ENCODE data around the gene SIK3.
"Not testable (repeated sequence)": the region's sequence is repeated elsewhere in the genome, so short reads cannot be mapped to it uniquely, and the experiment has no call there.

SIK3 gene

DNA sequence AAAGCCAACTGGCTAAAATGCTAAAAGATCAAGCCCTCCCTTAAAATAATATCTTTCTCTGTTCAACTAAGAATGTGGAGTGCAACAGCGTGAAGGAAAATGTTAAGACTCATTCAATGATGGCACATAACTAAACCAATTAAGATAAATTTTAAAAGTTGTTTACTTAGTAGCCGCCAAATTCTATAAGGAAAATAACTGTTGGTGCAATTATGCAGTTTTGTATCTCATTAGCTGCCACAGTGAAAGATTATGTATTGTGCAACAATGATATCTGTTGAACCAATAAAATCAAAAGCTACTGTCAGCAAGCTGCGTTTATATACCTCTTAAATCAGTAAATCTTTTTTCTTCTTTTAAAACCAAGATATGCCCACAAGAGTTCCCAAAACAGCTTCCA, 55.5 kb downstream of the SIK3 start:
- no peak for FAIRE-seq

- no peak for FAIRE-seq
Observed at GRCh38 chr11:117039900-117040299, 58.3 kb downstream of the SIK3 start.

DNA sequence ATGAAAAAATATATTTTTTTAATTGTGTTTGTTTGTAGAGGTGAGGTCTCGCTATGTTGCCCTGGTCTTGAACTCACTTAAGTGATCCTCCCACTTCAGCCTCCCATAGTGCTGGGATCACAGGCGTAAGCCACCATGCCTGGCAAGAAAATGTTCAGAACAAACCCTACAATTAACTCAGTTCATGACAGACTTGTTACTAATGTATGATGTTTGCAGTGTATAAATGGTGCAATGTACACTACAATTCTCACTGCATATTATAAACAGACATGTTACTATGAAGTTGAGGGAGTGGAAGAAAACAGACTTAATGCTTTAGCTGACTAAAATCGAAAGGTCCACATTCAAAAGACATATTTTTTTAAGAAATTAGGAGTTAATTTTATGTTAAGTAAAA, 59.0 kb downstream of the SIK3 start:
- FAIRE-seq = no peak

DNA sequence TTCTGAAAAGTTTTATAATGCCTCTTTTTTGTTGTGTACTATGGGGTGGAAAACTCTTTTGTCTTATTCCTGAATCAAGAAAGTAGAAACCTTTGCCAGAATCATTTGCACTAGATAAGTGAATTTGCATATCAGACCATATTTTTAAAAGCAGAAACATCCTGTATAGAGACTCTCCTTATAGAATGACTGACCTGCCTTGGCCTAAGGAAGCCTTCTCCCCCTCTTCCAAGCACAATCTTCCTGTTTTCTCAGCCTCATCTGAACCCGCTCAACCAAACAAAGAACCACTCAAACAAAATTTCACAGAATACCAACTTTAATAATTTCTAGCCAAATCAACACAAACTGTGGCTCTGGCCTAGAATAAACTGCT, 60.3 kb downstream of the SIK3 start:
- FAIRE-seq = no peak

DNA sequence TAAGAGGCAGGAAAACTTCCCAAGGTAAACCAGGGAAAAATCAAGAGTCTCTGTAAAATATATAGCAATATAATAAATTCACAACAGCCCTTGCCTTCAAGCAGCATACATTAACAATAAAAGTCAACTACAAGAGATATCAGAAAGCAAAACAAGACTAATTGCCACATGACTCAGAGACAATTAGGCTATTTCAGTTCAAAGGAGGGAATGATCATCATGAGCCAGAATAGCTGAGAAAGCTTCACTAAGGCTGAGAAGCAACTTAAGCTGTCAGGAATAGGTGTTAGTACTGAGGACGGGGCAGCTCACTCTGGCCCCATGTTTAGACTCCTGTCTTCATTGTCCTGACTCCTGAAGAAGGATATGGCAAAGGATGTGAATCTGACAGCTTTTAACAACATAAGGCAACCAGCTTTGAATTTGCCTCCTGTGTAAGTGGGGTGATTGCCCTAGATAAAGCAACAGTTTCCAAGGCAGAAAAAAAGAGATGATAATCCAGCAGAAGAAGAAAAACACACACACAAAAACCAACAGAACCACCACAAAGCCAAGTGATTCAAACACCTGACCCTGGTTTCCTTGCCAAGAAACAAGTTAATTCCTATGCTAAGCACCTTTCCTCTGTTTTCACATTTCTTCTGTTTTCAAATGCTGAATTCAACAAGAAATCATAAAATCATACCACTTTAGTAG, 60.8 kb downstream of the SIK3 start:
- FAIRE-seq = no peak

DNA sequence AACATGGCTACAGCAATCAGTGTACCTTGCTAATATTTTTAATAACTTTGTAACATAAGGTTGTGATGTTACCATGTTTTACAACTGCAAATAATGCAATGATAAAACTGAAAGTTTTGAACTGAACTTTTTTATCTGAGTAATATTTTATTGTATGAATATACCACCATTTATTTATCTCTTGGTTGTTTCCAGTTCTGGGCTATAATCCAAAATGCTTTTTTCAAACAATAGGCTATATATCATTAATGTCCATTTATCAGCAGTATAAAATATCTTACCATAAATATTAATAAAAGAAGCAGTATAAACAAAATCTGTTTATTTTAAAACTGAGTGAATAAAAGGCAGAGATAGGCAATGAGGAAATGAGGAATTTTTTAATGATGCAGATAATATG, 63.3 kb downstream of the SIK3 start:
- FAIRE-seq = peak; percentile 79

DNA sequence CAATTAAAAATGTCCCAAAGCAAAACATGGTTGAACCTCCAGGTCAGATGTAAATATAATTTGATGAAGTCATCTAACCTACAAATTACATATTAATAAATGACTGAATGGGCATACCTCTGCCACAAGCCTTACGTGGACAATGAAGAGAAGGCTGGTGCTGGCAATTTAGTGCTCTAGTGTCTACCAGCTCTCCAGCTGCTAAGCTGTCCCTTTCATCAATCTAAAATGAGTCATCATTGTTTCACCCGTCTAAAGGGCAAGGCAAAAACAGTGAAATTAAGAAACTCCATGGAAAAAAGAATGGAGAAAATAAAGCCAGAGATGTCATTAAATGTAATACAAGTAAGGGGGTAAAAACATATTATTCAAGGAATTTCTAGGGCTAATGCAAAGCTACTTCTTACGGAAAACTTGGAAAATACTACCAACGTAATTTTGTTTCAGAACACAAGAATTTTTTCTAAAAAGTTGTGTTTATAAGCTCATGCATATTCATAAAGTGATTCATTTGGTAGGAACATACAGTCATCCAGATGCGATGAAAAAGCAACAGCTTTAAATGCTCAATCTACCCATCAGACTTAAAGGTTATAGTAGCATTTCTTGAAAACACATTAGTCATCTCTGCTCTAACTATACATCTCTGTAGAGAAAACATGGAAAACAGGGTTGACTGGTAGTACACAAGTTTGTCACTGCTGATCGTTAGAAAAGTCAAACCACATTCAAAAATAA, 71.5 kb downstream of the SIK3 start:
- FAIRE-seq = no peak

- not testable (repeated sequence) for FAIRE-seq
Observed at GRCh38 chr11:117023707-117024106, 74.5 kb downstream of the SIK3 start.

- no peak for FAIRE-seq
Observed at GRCh38 chr11:117023178-117023577, 75.0 kb downstream of the SIK3 start.

DNA sequence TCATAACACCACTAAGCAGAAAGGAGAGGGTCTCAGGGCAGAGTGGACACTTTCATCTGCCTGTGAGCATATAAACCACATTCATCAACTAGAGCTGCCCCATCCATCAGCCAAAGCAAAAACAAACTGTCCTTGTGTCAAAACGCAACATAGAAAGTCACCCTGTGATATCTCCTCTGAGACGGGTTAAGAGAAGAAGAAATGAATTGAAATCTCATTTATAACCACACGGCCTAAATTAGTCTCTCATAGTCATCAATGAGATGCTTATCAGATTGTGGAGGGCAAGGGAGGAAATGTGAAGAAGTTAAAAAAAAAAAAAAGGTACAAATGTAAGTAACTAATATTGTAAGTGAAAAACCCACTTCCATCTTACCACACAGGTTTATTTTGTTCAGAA, 75.7 kb downstream of the SIK3 start:
- no peak for FAIRE-seq

- no peak for FAIRE-seq
Observed at GRCh38 chr11:117020869-117021564, 77.2 kb downstream of the SIK3 start.

DNA sequence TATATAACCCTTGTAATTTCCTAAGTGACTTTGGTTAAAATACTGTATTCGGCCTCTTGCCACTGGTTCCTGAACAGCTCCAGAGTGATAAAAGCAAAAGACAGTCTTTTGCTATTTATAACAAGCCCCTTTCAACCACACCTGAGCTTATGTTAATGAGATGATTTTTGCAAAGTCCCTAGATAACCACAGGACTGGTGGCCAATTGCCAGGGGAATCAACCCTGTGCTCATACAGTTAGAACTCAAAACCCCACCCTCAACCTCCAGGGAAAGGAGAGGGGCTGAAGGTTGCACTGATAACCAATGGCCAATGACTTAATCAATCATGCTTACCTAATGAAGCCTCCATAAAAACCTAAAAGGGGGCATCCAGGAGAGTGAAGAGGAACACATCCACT, 77.9 kb downstream of the SIK3 start:
- FAIRE-seq = no peak

- FAIRE-seq = no peak
Observed at GRCh38 chr11:117019871-117020270, 78.4 kb downstream of the SIK3 start.

DNA sequence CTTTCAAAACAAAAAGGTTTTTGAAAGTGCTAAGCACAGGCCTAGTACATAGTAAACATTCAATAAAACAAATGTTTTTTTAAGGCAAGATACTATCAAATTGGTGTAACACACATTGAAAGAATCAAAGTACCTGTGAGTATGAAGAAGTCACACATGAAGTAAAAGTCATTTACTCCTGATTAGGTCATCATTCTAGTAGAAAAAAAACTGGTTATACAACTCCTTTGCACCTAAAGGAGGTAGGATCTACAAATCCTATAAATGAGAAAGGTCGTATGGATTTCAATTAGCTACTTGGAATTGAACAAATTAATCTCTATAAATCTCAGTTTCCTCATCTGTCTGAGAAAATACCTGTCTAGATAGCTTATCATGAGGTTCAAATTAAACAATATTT, 80.8 kb downstream of the SIK3 start:
- FAIRE-seq = no peak

DNA sequence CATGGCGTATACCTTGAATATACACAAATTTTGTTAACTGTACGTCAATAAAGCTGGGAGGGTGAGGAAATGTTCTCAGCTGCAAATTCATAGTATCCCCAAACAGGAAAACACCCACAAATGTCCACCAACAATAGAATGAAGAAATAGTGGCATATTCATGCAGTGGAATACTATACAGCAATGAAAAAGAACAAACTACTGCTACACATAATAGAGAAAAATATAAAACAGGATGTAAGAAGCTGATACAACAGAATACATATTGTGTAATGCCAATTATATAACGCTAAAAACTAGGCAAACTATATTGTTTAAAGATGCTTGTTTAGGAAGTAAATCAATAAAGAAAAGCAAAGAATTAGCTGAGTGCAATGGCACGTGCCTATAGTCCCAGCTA, 81.5 kb downstream of the SIK3 start:
- FAIRE-seq = no peak

GRCh38 chr11:117016246-117016645, 82.0 kb downstream of the SIK3 start:
- no peak for FAIRE-seq

GRCh38 chr11:117011541-117011898, 86.7 kb downstream of the SIK3 start:
- no peak for FAIRE-seq

DNA sequence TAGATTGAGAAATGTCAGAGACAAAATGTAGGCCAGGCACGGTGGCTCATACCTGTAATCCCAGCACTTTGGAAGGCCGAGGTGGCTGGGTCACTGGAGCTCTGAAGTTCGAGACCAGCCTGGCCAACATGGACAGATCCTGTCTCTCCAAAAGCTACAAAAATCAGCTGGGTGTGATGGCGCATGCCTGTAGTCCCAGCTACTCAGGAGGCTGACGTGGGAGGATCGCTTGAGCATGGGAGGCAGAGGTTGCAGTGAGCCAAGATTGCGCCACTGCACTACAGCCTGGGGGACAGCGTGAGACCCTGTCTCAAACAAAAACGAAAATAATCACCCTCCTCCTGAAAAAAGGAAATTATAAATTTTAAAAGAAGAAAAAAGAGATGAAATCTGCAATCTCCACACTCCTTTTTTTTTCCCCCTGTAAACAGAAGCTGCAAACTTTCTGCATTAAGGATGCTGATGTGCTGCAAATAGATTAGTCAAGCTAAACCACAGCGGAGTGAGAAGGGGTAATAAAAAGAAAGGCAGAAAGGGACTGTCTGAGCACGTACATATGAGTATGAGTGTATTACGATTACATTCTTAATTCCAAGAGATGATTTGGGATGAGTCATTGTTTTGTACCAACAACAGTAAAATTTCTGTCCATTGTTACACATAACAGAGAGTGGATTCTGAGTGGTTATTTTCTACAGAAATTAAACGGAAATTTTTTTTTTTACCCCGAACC, 87.3 kb downstream of the SIK3 start:
- FAIRE-seq = no peak

GRCh38 chr11:117009905-117010605, 88.2 kb downstream of the SIK3 start:
- no peak for FAIRE-seq

- FAIRE-seq = no peak
Observed at GRCh38 chr11:117005758-117006157, 92.5 kb downstream of the SIK3 start.

DNA sequence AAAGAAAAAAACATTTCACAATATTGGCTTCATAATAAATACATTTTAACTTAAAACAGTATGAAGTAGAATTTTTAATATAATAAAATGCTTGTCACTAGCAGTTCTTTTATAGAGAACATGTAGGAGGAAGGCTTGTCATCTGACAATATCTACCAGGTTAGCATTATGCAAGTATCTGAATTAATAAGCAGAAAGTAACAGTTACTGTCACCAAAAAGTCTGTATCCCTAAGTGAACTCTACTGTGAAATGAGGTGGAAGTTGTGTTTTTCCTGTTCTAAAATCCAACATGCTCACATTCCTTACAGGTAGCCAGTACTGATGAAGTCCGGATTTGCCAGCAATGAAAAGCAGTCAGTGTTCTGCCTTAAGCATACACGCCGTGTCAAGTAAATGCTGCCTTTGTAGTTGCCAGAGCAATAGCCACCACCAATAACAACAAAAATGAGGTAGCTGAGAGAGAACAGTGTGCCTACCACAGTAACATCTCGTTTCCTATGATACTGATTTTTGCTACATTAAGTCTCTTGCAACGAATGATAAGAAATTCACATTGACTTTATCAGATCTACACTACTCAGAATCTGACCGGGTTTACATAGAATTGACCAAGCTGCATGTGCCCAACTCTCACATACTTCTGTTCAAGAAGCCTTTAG, 95.5 kb downstream of the SIK3 start:
- FAIRE-seq = no peak

DNA sequence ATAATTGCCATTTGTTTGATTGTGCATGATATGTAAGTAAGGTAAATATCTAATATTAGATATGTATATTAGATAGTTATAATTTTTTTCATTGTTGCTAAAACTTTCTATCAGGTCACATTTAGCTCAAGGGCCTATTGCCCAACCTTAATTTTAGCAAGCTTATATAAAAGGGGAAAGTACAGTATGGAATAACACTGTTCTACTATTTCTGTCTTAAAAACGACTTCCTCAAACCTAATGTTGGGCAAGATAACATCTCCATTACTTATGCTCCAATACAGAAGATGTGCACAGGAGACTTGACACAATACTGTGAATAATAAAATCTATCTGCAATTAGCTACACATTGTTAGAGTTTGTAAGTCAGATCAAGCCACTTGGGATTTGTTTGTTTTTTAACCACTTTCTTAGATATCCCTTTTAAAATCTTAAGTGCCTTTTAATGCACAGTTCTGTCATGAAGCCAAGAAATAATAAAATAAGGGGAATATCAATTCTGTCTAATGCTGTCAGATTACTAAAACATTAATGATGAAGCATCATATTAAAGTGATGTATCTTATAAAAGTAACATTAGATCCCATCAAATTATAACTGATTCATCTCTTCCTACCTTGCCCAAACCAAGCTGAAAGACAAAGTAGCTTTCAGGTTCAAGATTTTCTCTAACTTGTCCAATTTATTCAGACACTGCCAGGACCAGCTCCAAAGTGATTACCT, 98.1 kb downstream of the SIK3 start:
- FAIRE-seq = no peak

Data from G401.6 (cell line).